IMR-90 (cell line): ENCODE measurements around the gene PHB1. TPM values are rescaled to one million over a fixed set of nuclear protein-coding genes. Genes with fewer than 3 reads are reported as not detected.

Source experiments
- ATAC-seq: fragments of 200-7000 bp; cut with Tn5 transposase; 2 replicates; pipeline ENCODE4 v1.9.1; 2020; ENCODE audit warnings: low read depth, mild to moderate bottlenecking, moderate library complexity
- BruUV-seq: library from RNA; stranded (reverse); fragments of 400-500 nt; replicated peaks from 2 replicates; lab custom pipeline; 2021; lab: Mats Ljungman, UMichigan
- CTCF ChIA-PET: fragments of 300-600 bp; formaldehyde crosslinking; extraction: SDS; loops from one replicate; lab custom pipeline; 2021; ENCODE audit warnings: antibody characterized with exemption; lab: Yijun Ruan, JAX
- POLR2A ChIA-PET: fragments of 300-600 bp; sonication (Branson Sonifier 250); formaldehyde crosslinking; loops from one replicate; lab custom pipeline; 2022; ENCODE audit warnings: antibody characterized with exemption; ENCODE audit not compliant: unreplicated experiment; lab: Charles Lee
- DNase-seq: peaks from one replicate; pipeline ENCODE4 v3.0.0; 2013
- H2AFZ ChIP-seq: replicated peaks from 2 replicates; pipeline ENCODE3; 2013; ENCODE audit warnings: low read length, mild to moderate bottlenecking; ENCODE audit not compliant: poor library complexity
- H2AK5ac ChIP-seq: 2 replicates; pipeline ENCODE4 v1.6.1; 2013; ENCODE audit warnings: low read depth, low read length, inconsistent platforms
- H2AK9ac ChIP-seq: replicated peaks from 2 replicates; pipeline ENCODE3; 2013; ENCODE audit warnings: mild to moderate bottlenecking, low read depth, low read length, moderate library complexity; ENCODE audit not compliant: poor library complexity
- H2BK120ac ChIP-seq: 2 replicates; pipeline ENCODE4 v1.6.1; 2013; ENCODE audit warnings: low read depth, low read length, inconsistent platforms
- H2BK15ac ChIP-seq: 3 replicates; pipeline ENCODE4 v1.6.1; 2013; ENCODE audit warnings: low read depth, low read length, inconsistent platforms
- H2BK20ac ChIP-seq: 2 replicates; pipeline ENCODE4 v1.6.1; 2013; ENCODE audit warnings: low read depth, mild to moderate bottlenecking, inconsistent platforms, low read length, moderate library complexity
- H2BK5ac ChIP-seq: 2 replicates; pipeline ENCODE4 v1.6.1; 2013; ENCODE audit warnings: mild to moderate bottlenecking, low read depth, low read length, inconsistent platforms; ENCODE audit not compliant: poor library complexity, severe bottlenecking
- H3K14ac ChIP-seq: replicated peaks from 2 replicates; pipeline ENCODE4 v1.6.1; 2013; ENCODE audit warnings: low read depth, low read length, inconsistent platforms
- H3K18ac ChIP-seq: 2 replicates; pipeline ENCODE4 v1.6.1; 2013; ENCODE audit warnings: low read depth, low read length, control low read depth
- H3K23ac ChIP-seq: 2 replicates; pipeline ENCODE4 v1.6.1; 2013; ENCODE audit warnings: low read depth, low read length, inconsistent platforms
- H3K27ac ChIP-seq: 2 replicates; pipeline ENCODE4 v1.5.1; 2013; ENCODE audit warnings: mild to moderate bottlenecking, control low read depth, low read length; ENCODE audit not compliant: insufficient read depth
- H3K27me3 ChIP-seq: 2 replicates; pipeline ENCODE4 v1.6.1; 2013; ENCODE audit warnings: low read length; ENCODE audit not compliant: control insufficient read depth, insufficient read depth
- H3K36me3 ChIP-seq: 2 replicates; pipeline ENCODE4 v1.6.1; 2013; ENCODE audit warnings: low read length, mixed read lengths; ENCODE audit not compliant: control insufficient read depth, insufficient read depth
- H3K4ac ChIP-seq: 2 replicates; pipeline ENCODE4 v1.6.1; 2013; ENCODE audit warnings: low read depth, low read length, inconsistent platforms
- H3K4me1 ChIP-seq: 2 replicates; pipeline ENCODE4 v1.6.1; 2013; ENCODE audit warnings: low read length, mixed read lengths; ENCODE audit not compliant: control insufficient read depth, insufficient read depth
- H3K4me2 ChIP-seq: 2 replicates; pipeline ENCODE4 v1.6.1; 2013; ENCODE audit warnings: low read depth, mild to moderate bottlenecking, control low read depth, low read length, moderate library complexity
- H3K4me3 ChIP-seq: 2 replicates; pipeline ENCODE4 v1.5.1; 2013; ENCODE audit warnings: low read depth, mild to moderate bottlenecking, control low read depth, low read length, moderate library complexity; ENCODE audit not compliant: insufficient read depth
- H3K56ac ChIP-seq: 2 replicates; pipeline ENCODE4 v1.6.1; 2013; ENCODE audit warnings: low read length, inconsistent platforms; ENCODE audit not compliant: insufficient read depth; ENCODE audit errors: extremely low read depth
- H3K79me1 ChIP-seq, 2 experiments: 2 replicates each; pipeline ENCODE4 v1.6.1; 2013; ENCODE audit warnings: low read length in 2 of 2, inconsistent platforms in 1 of 2, low read depth in 1 of 2
- H3K9ac ChIP-seq: 2 replicates; pipeline ENCODE4 v1.6.1; 2013; ENCODE audit warnings: low read depth, low read length, control low read depth
- H3K9me1 ChIP-seq: 2 replicates; pipeline ENCODE4 v1.6.1; 2013; ENCODE audit warnings: low read length, inconsistent platforms; ENCODE audit not compliant: insufficient read depth
- H3K9me3 ChIP-seq: 2 replicates; pipeline ENCODE4 v1.6.1; 2013; ENCODE audit warnings: low read length; ENCODE audit not compliant: control insufficient read depth, insufficient read depth
- H4K20me1 ChIP-seq: 2 replicates; pipeline ENCODE4 v1.6.1; 2013; ENCODE audit warnings: low read length, inconsistent platforms; ENCODE audit not compliant: insufficient read depth
- H4K5ac ChIP-seq: 2 replicates; pipeline ENCODE4 v1.6.1; 2013; ENCODE audit warnings: mild to moderate bottlenecking, low read depth, low read length, control low read depth
- H4K8ac ChIP-seq, 2 experiments: 2 replicates each; pipeline ENCODE4 v1.6.1; 2013; ENCODE audit warnings: low read depth in 2 of 2, low read length in 2 of 2, control low read depth in 1 of 2, inconsistent platforms in 1 of 2
- H4K91ac ChIP-seq: 2 replicates; pipeline ENCODE4 v1.6.1; 2013; ENCODE audit warnings: low read depth, low read length, inconsistent platforms; ENCODE audit not compliant: insufficient read depth
- CEBPB ChIP-seq: IDR thresholded peaks from 2 replicates; pipeline ENCODE4 v1.6.1; 2012; ENCODE audit warnings: low read depth, low read length, improper control_type of control experiment
- FOS ChIP-seq: fragments of 150-350 bp; IDR thresholded peaks from 2 replicates; pipeline ENCODE4 v1.6.1; 2016; ENCODE audit warnings: low read depth, low read length
- MAZ ChIP-seq: IDR thresholded peaks from 2 replicates; pipeline ENCODE4 v1.6.1; 2012; ENCODE audit warnings: low read depth, mild to moderate bottlenecking, low read length, improper control_type of control experiment, moderate library complexity, borderline replicate concordance
- MXI1 ChIP-seq: IDR thresholded peaks from 2 replicates; pipeline ENCODE4 v1.6.1; 2012; ENCODE audit warnings: low read depth, mild to moderate bottlenecking, low read length, moderate library complexity, borderline replicate concordance
- NFE2L2 ChIP-seq: fragments of 150-350 bp; IDR thresholded peaks from 2 replicates; pipeline ENCODE4 v1.6.1; 2016; ENCODE audit warnings: low read depth, mild to moderate bottlenecking, low read length
- POLR2A ChIP-seq: IDR thresholded peaks from 2 replicates; pipeline ENCODE4 v1.6.1; 2012; ENCODE audit warnings: mild to moderate bottlenecking, low read depth, low read length
- RAD21 ChIP-seq: IDR thresholded peaks from 2 replicates; pipeline ENCODE4 v1.6.1; 2012; ENCODE audit warnings: low read length, improper control_type of control experiment
- RCOR1 ChIP-seq: IDR thresholded peaks from 2 replicates; pipeline ENCODE4 v1.6.1; 2012; ENCODE audit warnings: mild to moderate bottlenecking, low read length, improper control_type of control experiment; ENCODE audit not compliant: insufficient replicate concordance
- SMC3 ChIP-seq: fragments of 150-350 bp; IDR thresholded peaks from 2 replicates; pipeline ENCODE4 v1.6.1; 2016; ENCODE audit warnings: low read depth, mild to moderate bottlenecking, antibody characterized with exemption, low read length, moderate library complexity
- WGBS, 2 experiments: methylation state at CpG; one replicate each; pipeline versions ENCODE4 v1.1.5 to v1.1.7; 2013; ENCODE audit warnings: missing lambda C conversion rate in 2 of 2; ENCODE audit not compliant: insufficient read length in 1 of 2; ENCODE audit errors: extremely low coverage in 2 of 2; 5-methylcytosine and 5-hydroxymethylcytosine counted together
- dilution Hi-C: fragments of 300-500 bp; cut with HindIII; formaldehyde crosslinking; loops from one replicate; pipeline ENCODE4 v1.14.3; 2018; ENCODE audit warnings: low sequenced_read_pairs; ENCODE audit not compliant: unreplicated experiment
- in situ Hi-C: fragments of 300-500 bp; cut with MboI; formaldehyde crosslinking; loops from 3 replicates; pipeline ENCODE4 v1.14.3; 2019; ENCODE audit warnings: low sequenced_read_pairs, inconsistent platforms, mixed read lengths
- intact Hi-C: fragments of 100-400 bp; cut with micrococcal nuclease; formaldehyde crosslinking; loops from 2 replicates; pipeline ENCODE4 v1.10.0; 2022
- polyA plus RNA-seq, 3 experiments: library from polyadenylated mRNA; depleted of rRNA; stranded (reverse); fragments of >200 nt; gene quantifications; 2 replicates each; pipeline ENCODE4 v1.2.3, GENCODE V29; 2012; ENCODE audit warnings: low replicate concordance in 1 of 3
- total RNA-seq: library from RNA; depleted of rRNA; stranded (reverse); fragments of >200 nt; gene quantifications from 2 replicates; pipeline ENCODE4 v1.2.3, GENCODE V29; 2012
- TF ChIP-seq, protein P1 (sequence below): conservative IDR thresholded peaks from 2 replicates; pipeline ENCODE4 v1.5.1; 2012; ENCODE audit warnings: mild to moderate bottlenecking, low read depth, low read length, improper control_type of control experiment
- TF ChIP-seq, protein P2 (sequence below): fragments of 150-350 bp; IDR thresholded peaks from 2 replicates; pipeline ENCODE4 v1.6.1; 2016; ENCODE audit warnings: low read depth, mild to moderate bottlenecking, low read length, moderate library complexity, borderline replicate concordance

Gene PHB1
- total and polyA plus RNA-seq, 2 of the 4 experiments (the other 2 are of a cell fraction) = 283 to 294 TPM

GRCh38 chr17:49457564-49458535, 43.2 kb upstream of the PHB1 start (continued):
- TF ChIP-seq RCOR1 = no peak

DNA sequence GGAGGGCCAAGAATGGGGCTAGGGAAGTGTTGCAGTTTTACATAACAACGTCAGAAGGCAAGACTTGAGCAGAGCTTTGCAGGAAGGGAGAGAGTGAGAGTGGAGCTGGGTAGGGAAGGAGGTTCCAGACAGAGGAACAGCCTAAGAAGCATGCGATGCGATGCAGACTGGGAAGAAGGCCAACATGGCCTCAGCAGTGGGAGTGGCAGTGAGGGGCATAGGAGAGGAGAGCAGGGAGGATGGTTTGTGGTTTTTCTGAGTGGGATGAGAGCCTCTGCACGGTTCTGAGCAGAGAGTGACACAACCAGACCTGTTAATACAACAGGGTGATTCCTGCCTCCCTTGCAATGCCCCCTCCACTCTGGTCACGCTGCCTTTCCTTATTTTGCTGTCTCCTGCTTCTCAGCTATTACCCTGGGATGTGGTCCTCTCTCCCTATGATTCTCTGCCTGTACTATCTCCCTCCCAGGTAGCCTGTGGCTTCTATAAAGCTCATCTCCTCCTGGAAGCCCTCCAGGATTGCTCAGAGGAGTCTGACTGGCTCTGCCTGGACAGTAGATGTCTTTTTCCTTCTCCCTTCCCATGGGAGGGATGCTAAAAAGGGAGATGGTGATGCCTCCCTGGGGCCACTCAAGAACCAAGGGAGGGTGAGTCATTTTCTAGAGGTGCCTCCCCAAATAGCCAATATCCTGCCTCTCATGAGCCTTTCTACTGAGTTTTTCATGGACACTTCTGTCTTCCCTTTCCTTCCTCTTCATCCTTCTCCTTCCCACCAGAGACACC, 41.7 kb upstream of the PHB1 start:
- Histone ChIP-seq H2BK5ac (no peak overlapping the region), H3K4me2 (no peak overlapping the region), H3K9ac (no peak overlapping the region), H2BK120ac (no peak overlapping the region), H3K4me3 (no peak overlapping the region), H2BK15ac (no peak overlapping the region), H3K9me1 (peaks cover 3% of the 10 kb centered on the region; the same call in 1 of the 2 replicates), H3K56ac (no peak overlapping the region), H3K14ac (no peak overlapping the region), H4K20me1 (no peaks in the 10 kb centered on the region), H4K5ac (no peak overlapping the region), H3K36me3 (no peaks in the 10 kb centered on the region), H3K4me1 (peaks cover 6% of the 10 kb centered on the region), H3K23ac (no peak overlapping the region), H3K79me1 (no peaks in the 10 kb centered on the region), H2AK9ac (no peak overlapping the region), H3K9me3 (no peaks in the 10 kb centered on the region), H4K91ac (no peak overlapping the region), H3K18ac (no peak overlapping the region), H2AFZ (peak overlapping the region; percentile 60), H3K27ac (no peak overlapping the region), H2AK5ac (no peak overlapping the region), H3K27me3 (peaks cover 41% of the 10 kb centered on the region), H3K4ac (no peak overlapping the region), H2BK20ac (no peak overlapping the region), H4K8ac (0 out of 4 replicates have a peak overlapping the region, but pooled peaks of 1 of the 2 experiments have one; percentile 29)
- CTCF ChIA-PET = no interaction called here
- WGBS, 2 experiments = 43% methylated on average over 2 of the region's 5 CpGs; no CpG with 5 or more reads in 1 of the 2 experiments
- in situ Hi-C loops (no loop called here), intact Hi-C loops (no loop called here), dilution Hi-C loops (no loop called here)
- ATAC-seq (peak; percentile 98), DNase-seq (peak; percentile 89)
- POLR2A ChIA-PET = no interaction called here
- BruUV-seq = no TSS peak
- TF ChIP-seq SMC3 (no peak), POLR2A (no peak), RAD21 (no peak), NFE2L2 (no peak), MAZ (peak; percentile 59; the same call in 1 of the 2 replicates), FOS (no peak), CEBPB (peak; percentile 34; the same call in 1 of the 2 replicates), MXI1 (no peak)
- TF ChIP-seq, protein P1, sequence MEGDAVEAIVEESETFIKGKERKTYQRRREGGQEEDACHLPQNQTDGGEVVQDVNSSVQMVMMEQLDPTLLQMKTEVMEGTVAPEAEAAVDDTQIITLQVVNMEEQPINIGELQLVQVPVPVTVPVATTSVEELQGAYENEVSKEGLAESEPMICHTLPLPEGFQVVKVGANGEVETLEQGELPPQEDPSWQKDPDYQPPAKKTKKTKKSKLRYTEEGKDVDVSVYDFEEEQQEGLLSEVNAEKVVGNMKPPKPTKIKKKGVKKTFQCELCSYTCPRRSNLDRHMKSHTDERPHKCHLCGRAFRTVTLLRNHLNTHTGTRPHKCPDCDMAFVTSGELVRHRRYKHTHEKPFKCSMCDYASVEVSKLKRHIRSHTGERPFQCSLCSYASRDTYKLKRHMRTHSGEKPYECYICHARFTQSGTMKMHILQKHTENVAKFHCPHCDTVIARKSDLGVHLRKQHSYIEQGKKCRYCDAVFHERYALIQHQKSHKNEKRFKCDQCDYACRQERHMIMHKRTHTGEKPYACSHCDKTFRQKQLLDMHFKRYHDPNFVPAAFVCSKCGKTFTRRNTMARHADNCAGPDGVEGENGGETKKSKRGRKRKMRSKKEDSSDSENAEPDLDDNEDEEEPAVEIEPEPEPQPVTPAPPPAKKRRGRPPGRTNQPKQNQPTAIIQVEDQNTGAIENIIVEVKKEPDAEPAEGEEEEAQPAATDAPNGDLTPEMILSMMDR = no peak
- TF ChIP-seq, protein P2, sequence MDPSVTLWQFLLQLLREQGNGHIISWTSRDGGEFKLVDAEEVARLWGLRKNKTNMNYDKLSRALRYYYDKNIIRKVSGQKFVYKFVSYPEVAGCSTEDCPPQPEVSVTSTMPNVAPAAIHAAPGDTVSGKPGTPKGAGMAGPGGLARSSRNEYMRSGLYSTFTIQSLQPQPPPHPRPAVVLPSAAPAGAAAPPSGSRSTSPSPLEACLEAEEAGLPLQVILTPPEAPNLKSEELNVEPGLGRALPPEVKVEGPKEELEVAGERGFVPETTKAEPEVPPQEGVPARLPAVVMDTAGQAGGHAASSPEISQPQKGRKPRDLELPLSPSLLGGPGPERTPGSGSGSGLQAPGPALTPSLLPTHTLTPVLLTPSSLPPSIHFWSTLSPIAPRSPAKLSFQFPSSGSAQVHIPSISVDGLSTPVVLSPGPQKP = no peak
